ENCODE data around the gene ZNF10.

Gene ZNF10

DNA sequence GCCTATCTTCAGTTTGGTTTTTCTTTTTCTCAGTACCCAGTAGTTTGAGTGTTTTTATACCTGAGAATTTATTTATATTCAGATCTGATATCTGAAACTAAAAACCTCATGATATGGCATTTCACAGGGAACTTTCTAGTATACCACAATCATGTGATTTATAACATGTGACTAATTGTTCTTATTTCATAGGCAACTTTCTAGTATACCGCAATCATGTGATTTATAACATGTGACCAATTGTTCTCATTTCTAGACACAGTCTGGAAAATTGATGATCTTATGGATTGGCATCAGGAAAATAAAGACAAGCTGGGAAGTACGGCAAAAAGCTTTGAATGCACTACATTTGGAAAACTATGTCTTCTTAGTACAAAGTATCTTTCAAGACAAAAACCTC is 71.5 kb downstream of the ZNF10 start:
- DNase-seq (ENCODE audit: low read depth in 2 of 2), result no peak

DNA sequence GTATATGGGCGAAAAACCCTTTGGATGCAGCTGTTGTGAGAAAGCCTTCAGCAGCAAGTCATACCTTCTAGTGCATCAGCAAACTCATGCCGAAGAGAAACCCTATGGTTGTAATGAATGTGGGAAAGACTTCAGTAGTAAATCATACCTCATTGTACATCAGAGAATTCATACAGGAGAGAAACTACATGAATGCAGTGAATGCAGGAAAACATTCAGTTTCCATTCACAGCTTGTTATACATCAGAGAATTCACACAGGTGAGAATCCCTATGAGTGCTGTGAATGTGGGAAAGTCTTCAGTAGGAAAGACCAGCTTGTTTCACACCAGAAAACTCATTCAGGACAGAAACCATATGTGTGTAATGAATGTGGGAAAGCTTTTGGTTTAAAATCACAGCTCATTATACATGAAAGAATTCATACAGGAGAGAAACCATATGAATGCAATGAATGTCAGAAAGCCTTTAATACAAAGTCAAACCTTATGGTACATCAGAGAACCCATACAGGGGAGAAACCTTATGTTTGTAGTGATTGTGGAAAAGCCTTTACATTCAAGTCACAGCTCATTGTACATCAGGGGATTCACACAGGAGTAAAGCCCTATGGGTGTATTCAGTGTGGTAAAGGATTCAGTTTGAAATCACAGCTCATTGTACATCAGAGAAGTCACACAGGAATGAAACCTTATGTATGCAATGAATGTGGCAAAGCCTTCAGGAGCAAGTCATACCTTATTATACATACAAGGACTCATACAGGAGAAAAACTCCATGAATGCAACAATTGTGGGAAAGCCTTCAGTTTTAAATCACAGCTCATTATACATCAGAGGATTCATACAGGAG is 72.3 kb downstream of the ZNF10 start:
- no peak for DNase-seq (ENCODE audit: low read depth in 2 of 2)

DNA sequence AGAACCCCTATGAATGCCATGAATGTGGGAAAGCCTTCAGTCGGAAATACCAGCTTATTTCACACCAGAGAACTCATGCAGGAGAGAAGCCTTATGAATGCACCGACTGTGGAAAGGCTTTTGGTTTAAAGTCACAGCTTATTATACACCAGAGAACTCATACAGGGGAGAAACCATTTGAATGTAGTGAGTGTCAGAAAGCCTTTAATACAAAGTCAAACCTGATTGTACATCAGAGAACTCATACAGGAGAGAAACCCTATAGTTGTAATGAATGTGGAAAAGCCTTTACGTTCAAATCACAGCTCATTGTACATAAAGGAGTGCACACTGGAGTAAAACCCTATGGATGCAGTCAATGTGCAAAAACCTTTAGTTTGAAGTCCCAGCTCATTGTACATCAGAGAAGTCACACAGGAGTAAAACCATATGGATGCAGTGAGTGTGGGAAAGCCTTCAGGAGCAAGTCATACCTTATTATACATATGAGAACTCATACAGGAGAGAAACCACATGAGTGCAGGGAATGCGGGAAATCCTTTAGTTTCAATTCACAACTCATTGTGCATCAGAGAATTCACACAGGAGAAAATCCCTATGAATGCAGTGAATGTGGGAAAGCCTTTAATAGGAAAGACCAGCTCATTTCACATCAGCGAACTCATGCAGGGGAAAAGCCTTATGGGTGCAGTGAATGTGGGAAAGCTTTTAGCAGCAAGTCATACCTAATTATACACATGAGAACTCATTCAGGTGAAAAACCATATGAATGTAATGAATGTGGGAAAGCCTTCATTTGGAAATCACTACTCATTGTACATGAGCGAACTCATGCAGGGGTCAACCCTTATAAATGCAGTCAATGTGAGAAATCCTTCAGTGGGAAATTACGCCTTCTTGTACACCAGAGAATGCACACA is 73.2 kb downstream of the ZNF10 start:
- DNase-seq (ENCODE audit: low read depth in 2 of 2), result no peak

DNA sequence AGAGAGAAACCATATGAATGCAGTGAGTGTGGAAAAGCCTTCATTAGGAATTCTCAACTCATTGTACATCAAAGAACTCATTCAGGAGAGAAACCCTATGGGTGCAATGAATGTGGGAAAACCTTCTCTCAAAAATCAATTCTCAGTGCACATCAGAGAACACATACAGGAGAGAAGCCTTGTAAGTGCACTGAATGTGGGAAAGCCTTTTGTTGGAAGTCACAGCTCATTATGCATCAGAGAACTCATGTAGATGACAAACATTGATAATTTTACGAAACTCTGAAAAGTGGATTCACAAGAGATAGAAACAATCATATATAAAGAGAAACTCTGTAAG is 73.8 kb downstream of the ZNF10 start:
- DNase-seq (ENCODE audit: low read depth in 2 of 2), result no peak

DNA sequence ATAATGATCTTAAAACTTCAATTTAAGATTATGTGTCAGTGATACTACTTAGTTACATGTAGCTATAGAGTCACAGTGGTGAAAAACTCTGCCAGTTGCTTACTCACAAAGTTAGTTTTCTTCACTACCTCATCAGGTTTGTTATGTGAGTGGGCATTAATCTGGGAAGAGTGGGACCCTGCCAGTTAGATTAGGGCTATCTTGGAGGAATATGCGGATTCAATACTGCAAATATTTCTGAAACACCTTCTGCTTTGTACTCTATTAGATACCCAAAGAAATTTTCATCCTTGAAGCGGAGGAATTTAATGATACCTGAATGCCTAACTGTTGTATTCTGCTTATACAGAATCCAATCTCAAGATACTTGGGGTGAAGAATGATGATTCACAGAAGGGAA is 76.0 kb downstream of the ZNF10 start:
- no peak for DNase-seq (ENCODE audit: low read depth in 2 of 2)
